DMS114 treated with DMSO at 0.1 percent for 48 hours (cell line): ENCODE results near the gene COL6A3.
"Not testable (repeated sequence)": the region's sequence is repeated elsewhere in the genome, so short reads cannot be mapped to it uniquely, and the experiment has no call there.

ENCODE experiments used
- DNase-seq: peaks from one replicate; lab custom pipeline; 2025; ENCODE audit not compliant: unreplicated experiment; lab: John Stamatoyannopoulos, UW

COL6A3 gene

DNA sequence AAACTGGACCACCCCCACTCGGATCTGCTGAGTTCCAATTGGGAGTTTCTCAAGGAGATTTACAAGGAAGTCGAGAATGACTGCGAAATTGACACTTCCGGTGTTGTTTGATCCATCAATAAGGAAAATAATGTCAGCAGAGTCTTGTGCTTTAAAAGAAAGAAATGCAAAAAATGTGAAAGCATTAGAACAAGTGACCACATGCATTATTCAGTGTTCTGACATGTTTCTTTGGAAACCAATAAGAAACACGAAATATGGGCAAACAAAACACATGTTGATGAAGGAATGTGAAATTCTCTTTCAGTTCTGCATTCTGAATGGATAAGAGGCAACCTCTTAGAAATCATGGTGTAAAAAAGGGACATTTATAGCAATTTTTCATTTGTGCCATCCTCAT is 25.9 kb downstream of the COL6A3 start:
- DNase-seq, result no peak

DNA sequence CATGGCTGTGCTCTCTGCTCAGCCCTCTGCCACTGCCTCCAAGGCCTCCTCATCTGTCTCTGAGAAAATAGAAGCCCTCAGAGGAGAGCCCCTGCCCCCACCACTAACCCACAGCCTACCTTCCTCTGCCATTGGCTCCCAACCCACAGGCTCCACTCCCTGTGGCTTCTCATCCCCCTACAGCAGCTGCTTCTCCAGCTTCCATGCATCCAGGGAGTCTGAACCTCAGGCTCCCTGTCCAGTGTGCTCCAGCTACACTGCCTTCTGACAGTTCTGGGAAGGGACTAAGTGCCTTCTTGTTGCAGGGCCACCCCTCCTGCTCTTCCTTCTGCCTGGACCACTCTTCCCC is 29.3 kb downstream of the COL6A3 start:
- DNase-seq, result no peak

DNA sequence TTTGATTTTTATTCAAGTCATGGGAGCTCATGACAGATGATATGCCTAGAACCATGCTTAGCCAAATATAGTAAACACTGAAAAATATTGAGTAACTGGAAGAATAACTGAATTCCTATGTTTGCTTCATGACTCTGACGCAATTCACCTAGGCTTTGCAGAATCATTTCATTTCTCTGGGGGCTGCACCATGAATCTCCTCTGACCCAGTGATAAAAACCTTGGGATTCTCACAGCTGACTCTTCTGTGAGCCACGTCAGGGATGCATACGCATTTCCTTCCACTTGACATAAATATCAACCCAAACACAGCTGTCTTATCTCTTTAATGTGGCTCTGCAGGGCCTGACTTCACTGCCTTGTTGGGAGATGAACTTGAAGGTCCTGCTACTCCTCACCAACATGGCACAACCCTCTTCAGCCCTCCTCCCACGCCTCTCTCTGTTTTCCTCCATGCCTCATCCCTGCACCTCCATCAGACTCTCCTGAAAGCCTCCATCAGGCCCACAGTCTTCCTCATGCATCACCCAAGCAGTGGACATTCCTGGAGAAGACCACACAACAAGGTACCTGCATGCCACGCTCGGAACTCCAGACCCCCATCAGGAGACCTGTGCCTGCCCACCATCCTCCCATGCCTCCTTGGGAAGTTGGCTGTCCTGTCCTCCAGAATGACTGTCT is 29.8 kb downstream of the COL6A3 start:
- DNase-seq, result no peak

DNA sequence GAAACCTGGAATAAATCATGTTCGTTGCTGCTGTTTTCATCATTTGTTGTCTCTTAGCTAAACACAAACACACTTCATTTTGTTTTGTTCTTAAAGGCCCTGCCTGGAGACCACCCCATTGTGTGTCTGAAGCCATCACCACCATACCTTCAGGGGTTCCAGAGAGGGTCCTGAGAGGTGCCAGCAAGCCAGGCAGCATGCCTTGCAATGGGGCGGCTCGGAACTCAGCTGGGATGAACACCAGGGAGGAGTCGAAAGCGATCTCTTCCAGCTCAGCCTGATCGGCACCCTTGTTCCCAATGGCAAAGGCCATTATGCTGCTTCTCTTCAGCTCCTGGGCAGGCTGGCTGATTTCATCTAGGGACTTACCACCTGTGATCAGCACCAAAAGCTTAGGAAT is 33.2 kb downstream of the COL6A3 start:
- DNase-seq, result no peak

DNA sequence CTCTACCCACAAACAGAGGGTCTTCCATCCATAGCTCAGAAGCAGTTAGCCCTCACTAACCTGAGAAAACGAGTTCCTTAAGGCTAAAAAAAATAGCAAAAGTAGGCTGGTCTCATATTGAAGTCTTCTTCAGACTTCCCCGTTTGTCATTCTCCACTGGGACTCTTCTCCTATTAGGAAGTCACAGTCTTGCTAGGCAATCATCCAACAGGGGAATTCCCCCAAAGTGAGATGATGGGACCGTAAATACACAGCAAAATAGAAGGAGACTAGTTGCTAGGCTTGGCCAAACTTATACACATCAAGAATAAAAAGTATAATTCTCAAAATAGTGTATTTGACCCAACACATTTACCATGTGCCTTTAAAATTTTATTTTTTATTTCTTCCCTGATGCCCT is 34.3 kb downstream of the COL6A3 start:
- DNase-seq, result no peak

DNA sequence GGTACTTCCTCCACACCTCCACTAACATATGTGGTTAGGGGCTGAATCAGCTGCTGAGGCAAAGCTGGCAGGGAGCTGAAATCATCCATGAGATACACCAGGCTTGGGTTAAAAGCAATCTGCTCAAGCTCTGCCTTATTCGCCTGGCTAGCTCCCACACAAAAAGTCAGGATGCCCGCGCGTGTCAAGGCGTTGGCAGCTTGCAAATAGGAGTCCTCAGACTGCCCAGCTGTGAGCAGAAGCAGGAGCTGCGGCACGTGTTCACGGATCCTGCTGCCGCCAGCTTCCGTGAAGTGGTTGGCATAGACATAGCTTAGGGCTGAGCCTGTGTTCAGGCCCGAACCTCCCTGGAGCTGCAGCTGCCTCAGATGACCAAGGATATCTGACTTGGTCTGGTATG is 35.3 kb downstream of the COL6A3 start:
- DNase-seq, result no peak

DNA sequence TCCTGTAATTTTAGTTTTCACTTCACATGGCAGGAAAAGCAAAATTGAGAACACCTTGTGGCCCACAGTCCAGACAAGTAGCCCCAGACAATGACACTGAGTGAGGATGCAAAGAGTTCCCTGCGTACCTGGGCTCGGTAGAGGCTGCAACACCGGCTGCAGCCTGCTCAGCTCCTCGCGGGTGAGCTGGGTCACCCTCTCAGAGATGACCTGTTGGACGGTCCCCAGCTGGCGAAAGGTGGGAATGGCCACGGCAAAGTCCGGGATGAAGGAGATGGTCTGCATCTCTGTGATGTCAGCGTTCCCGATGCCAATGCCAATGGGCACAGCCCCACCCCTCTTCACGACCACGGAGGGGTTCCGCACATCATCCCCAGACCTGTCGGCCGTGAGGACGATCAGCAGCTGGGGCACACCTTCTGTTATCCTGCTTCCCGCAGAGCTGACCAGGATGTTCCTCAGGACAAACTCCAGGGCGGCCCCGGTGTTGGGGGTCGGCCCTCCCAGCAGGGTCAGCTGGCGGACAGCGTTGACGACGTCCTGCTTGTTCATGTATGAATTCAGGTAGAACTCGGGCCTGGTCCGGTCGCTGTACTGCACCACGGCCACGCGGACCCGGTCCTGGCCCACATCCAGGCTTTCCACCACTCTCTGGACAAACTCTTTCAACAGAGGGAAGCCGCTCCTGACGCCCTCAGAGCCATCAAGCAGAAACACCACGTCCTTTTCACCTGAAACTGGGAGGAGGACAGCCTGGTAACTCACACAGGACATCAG is 39.5 kb downstream of the COL6A3 start:
- DNase-seq, result no peak

DNA sequence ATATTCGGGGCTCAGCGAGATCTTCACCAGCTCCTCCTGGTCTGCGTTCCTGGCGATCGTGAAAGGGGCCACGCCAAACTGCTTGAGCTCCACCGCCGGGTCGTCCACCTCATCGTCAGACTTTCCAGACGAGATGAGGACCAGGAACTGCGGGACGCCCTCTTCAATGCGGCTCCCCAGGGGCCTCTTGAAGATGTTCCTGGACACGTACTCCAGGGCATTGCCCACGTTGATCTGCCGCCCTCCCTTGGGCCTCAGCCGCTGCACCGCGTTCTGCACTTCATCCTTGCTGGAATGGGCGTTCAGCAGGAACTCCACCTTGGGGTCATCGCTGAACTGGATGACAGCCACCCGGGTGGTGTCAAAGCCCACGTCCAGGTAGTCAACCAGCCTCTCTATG is 42.1 kb downstream of the COL6A3 start:
- DNase-seq, result no peak

- no peak for DNase-seq
Measured at GRCh38 chr2:237365671-237366070, 48.3 kb downstream of the COL6A3 start.

- no peak for DNase-seq
Measured at GRCh38 chr2:237364655-237365054, 49.3 kb downstream of the COL6A3 start.

GRCh38 chr2:237361194-237362004 is 52.6 kb downstream of the COL6A3 start:
- DNase-seq, result no peak

GRCh38 chr2:237359894-237360780 is 53.8 kb downstream of the COL6A3 start:
- DNase-seq, result no peak

DNA sequence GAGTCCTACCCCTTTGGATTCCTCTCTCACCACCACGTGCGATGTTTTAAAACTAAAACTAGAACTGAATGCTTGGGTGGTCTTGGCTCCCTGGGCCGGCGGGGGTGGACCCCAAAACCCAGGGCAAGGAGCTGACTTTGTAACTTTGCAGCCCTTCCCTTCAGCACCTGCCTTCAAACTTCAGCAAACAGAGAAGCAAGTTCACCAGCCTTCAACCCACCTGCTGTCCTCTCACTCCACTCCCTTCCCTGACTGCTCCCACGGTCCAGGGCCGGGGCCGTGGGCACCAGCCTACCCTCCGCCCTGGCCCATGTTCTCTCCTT is 54.5 kb downstream of the COL6A3 start:
- no peak for DNase-seq

DNA sequence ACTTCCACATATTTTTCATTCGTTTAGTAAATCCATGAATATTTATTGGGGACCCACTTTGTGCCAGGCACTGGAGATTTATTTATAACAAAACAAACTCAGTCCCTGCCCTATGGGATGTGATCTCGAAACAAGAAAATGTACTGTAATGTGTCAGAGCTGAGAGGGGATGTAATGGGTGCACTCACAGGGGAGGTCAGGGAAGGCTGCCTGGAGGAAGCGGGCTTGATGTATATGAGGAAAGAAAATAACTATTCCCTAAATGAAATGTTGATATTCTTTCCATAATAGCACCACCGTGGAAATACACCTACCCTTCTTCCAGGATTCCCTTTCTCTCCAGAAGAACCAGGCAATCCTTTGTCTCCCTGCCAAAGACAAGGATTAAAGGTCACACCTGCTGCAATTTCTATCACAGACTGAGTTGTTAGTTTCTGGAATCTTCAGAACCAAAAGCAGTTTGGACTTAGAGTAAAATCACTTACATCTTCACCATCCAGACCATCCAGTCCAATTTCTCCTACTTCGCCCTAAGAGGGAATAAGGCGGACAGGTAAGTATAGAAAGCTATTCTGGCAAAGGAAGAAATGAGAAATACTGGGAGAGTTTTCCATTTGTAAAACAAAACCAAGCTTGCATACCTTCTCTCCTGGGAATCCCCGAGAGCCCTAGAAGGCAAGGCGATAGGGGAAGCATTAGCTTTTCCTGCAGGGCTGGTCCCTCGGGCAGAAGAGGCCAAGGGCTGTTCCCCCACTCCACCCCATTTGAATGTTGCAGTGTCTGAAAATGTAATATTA is 55.0 kb downstream of the COL6A3 start:
- no peak for DNase-seq

DNA sequence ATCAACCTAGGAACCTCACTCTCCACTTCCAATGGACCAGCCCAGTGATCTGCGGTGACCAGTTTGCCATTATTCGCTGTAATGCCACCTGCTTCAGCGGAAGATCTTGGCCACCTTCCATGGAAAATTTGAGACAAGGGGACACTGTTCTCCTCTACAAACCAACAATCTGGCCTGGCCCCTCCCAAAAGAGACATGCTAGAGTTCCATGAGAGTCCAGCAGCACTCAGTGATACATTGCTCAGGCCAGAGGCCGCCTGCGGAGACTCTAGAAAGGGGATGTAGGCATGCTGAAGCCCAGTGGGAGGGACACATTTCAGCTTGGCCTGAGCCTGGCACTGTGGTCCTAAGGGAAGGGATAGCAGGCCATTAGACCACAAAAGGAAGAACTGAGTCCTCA is 58.3 kb downstream of the COL6A3 start:
- no peak for DNase-seq

DNA sequence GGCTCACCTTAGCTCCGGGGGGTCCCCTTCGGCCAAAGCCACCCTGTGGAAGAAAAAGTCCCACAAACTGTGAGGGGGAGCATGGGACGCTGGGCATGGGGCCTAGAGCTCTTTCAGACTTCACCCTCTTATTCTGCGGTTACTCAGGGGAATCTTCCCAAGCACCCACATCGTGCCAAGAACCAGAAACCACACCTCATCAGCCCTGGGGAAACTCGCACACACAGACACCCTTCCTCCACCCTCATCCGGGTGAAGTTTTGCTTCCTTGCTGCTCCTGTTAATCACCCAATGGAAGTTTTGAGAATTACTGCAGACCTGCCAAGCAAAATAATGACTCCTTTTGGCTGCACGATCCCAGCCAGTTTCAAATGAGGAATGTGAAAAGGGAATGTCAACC is 59.1 kb downstream of the COL6A3 start:
- DNase-seq, result no peak

GRCh38 chr2:237354172-237354571 is 59.8 kb downstream of the COL6A3 start:
- DNase-seq, result not testable (repeated sequence)

GRCh38 chr2:237353215-237353614 is 60.7 kb downstream of the COL6A3 start:
- DNase-seq, result no peak

GRCh38 chr2:237352279-237352845 is 61.6 kb downstream of the COL6A3 start:
- DNase-seq, result no peak

GRCh38 chr2:237351796-237352195 is 62.2 kb downstream of the COL6A3 start:
- no peak for DNase-seq
